ENCODE data around the gene WWOX.
A peak's percentile ranks its signal among the peaks of the same experiment; 100 is the strongest.

Gene WWOX

DNA sequence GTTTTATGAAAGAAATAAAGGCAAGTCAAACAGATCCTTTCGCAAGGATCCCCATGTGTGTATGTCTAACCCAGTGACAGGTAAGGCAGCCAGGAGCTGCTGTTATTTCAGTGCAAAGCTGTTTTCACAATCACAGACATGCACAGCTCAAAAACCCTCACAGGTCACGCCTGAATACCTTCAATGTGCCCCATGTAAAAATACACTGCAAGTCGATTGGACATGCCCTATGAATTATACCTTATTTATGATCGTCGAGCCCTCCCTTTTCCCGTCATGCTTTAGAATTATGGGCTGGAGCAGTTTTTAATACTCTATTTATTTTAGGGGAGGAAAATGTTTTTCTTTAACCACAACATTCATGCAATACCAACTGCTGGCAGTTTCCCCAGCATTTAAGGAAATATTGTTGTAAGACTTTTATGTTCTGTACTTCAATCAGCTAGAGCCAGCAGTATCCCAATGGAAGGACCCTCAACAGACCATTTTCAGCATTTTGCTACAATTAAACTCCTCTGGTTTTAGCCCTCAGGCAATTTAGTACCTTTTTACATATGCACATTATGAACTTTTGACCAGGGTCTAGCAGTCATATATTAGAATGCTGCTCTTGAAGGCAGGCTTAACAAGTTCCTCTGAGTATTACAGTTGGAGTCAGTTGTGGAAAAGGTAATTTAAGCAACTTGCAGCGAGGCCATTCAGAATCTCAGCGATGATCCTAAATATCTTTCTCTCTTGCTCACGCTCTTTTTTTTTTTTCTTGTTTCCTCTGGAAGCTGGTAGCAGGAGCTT, 362.2 kb downstream of the WWOX start:
- Histone ChIP-seq H3K4me1 (ENCODE audit: control insufficient read depth, insufficient read depth, low read length) (no peaks in the 10 kb centered on the region), H3K36me3 (ENCODE audit: control insufficient read depth, insufficient read depth, low read length) (no peaks in the 10 kb centered on the region), H3K27me3 (ENCODE audit: control insufficient read depth, insufficient read depth, low read length) (no peaks in the 10 kb centered on the region), H3K9ac (ENCODE audit: low read depth, low read length) (peak overlapping the region; percentile 10), H3K9me3 (ENCODE audit: control insufficient read depth, insufficient read depth, low read length) (no peaks in the 10 kb centered on the region), H3K4me3 (ENCODE audit: low read depth, low read length) (no peak overlapping the region)

- Histone ChIP-seq H3K36me3 (ENCODE audit: control insufficient read depth, insufficient read depth, low read length) (no peaks in the 10 kb centered on the region), H3K9me3 (ENCODE audit: control insufficient read depth, insufficient read depth, low read length) (no peaks in the 10 kb centered on the region)
These were observed 363.1 kb downstream of the WWOX start for GRCh38 chr16:78462288-78463208.

DNA sequence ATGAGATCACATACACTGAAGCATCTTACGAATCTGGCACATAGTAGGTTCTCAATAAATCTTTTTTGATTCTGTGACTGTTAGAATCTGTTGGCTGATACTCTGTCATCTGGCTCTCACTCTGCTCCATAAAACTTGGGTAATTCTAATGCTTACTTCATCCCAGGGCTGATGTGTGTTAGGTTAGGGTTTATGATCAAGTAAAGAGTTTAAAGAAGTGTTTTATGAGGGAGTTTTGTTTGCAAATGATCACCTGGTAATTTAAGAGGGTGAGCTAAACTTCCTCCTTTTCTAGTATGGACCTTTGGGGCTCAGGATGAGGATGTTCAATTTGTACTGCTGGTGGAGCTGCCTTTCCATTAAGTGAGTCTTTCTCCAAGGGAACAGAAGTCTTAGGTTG, 364.1 kb downstream of the WWOX start:
- H3K9me3 ChIP-seq (ENCODE audit: control insufficient read depth, insufficient read depth, low read length), result no peaks in the 10 kb centered on the region
- no peaks in the 10 kb centered on the region for H3K4me1 ChIP-seq (ENCODE audit: control insufficient read depth, insufficient read depth, low read length)
- H3K4me3 ChIP-seq (ENCODE audit: low read depth, low read length), result no peak overlapping the region
- no peak overlapping the region for H3K9ac ChIP-seq (ENCODE audit: low read depth, low read length)
- H3K27me3 ChIP-seq (ENCODE audit: control insufficient read depth, insufficient read depth, low read length), result no peaks in the 10 kb centered on the region
- H3K36me3 ChIP-seq (ENCODE audit: control insufficient read depth, insufficient read depth, low read length), result no peaks in the 10 kb centered on the region

More at GRCh38 chr16:78462288-78463208, 363.1 kb downstream of the WWOX start:
- no peaks in the 10 kb centered on the region for H3K27me3 ChIP-seq (ENCODE audit: control insufficient read depth, insufficient read depth, low read length)
- H3K4me1 ChIP-seq (ENCODE audit: control insufficient read depth, insufficient read depth, low read length), result no peaks in the 10 kb centered on the region
- H3K4me3 ChIP-seq (ENCODE audit: low read depth, low read length), result no peak overlapping the region
- H3K9ac ChIP-seq (ENCODE audit: low read depth, low read length), result no peak overlapping the region

GRCh38 chr16:78464833-78465232, 365.4 kb downstream of the WWOX start:
- H3K9me3 ChIP-seq (ENCODE audit: control insufficient read depth, insufficient read depth, low read length), result no peaks in the 10 kb centered on the region
- no peaks in the 10 kb centered on the region for H3K36me3 ChIP-seq (ENCODE audit: control insufficient read depth, insufficient read depth, low read length)
- no peaks in the 10 kb centered on the region for H3K4me1 ChIP-seq (ENCODE audit: control insufficient read depth, insufficient read depth, low read length)
- no peaks in the 10 kb centered on the region for H3K27me3 ChIP-seq (ENCODE audit: control insufficient read depth, insufficient read depth, low read length)
- H3K4me3 ChIP-seq (ENCODE audit: low read depth, low read length), result no peak overlapping the region
- no peak overlapping the region for H3K9ac ChIP-seq (ENCODE audit: low read depth, low read length)

DNA sequence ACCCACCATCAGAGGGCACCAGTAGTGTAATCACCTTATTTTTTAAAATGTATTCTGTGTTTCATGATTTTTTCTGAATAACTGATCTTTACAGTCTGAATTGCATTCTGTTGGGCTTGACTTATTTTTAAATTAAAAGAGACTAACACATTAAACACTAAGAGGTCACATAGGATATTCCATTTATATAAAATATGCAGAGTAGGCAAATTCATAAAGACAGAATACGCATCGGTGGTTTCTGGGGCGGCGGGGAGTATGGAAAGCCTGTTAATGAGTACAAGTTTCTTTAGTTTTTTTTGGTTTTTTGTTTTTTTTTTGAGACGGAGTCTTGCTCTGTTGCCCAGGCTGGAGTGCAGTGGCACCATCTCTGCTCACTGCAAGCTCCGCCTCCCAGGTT, 366.3 kb downstream of the WWOX start:
- H3K4me1 ChIP-seq (ENCODE audit: control insufficient read depth, insufficient read depth, low read length), result no peaks in the 10 kb centered on the region
- H3K27me3 ChIP-seq (ENCODE audit: control insufficient read depth, insufficient read depth, low read length), result no peaks in the 10 kb centered on the region
- H3K9me3 ChIP-seq (ENCODE audit: control insufficient read depth, insufficient read depth, low read length), result no peaks in the 10 kb centered on the region
- no peak overlapping the region for H3K4me3 ChIP-seq (ENCODE audit: low read depth, low read length)
- no peaks in the 10 kb centered on the region for H3K36me3 ChIP-seq (ENCODE audit: control insufficient read depth, insufficient read depth, low read length)
- H3K9ac ChIP-seq (ENCODE audit: low read depth, low read length), result no peak overlapping the region

- H3K9me3 ChIP-seq (ENCODE audit: control insufficient read depth, insufficient read depth, low read length), result no peaks in the 10 kb centered on the region
- no peaks in the 10 kb centered on the region for H3K36me3 ChIP-seq (ENCODE audit: control insufficient read depth, insufficient read depth, low read length)
- H3K4me1 ChIP-seq (ENCODE audit: control insufficient read depth, insufficient read depth, low read length), result no peaks in the 10 kb centered on the region
- no peak overlapping the region for H3K9ac ChIP-seq (ENCODE audit: low read depth, low read length)
- H3K27me3 ChIP-seq (ENCODE audit: control insufficient read depth, insufficient read depth, low read length), result no peaks in the 10 kb centered on the region
- no peak overlapping the region for H3K4me3 ChIP-seq (ENCODE audit: low read depth, low read length)
These were observed 370.3 kb downstream of the WWOX start for GRCh38 chr16:78469787-78470186.

- peaks cover under 1% of the 10 kb centered on the region for H3K4me1 ChIP-seq (ENCODE audit: control insufficient read depth, insufficient read depth, low read length)
- no peaks in the 10 kb centered on the region for H3K27me3 ChIP-seq (ENCODE audit: control insufficient read depth, insufficient read depth, low read length)
- no peaks in the 10 kb centered on the region for H3K9me3 ChIP-seq (ENCODE audit: control insufficient read depth, insufficient read depth, low read length)
- H3K9ac ChIP-seq (ENCODE audit: low read depth, low read length), result no peak overlapping the region
- H3K4me3 ChIP-seq (ENCODE audit: low read depth, low read length), result no peak overlapping the region
- H3K36me3 ChIP-seq (ENCODE audit: control insufficient read depth, insufficient read depth, low read length), result no peaks in the 10 kb centered on the region
These were observed 373.7 kb downstream of the WWOX start for GRCh38 chr16:78473031-78473699.

DNA sequence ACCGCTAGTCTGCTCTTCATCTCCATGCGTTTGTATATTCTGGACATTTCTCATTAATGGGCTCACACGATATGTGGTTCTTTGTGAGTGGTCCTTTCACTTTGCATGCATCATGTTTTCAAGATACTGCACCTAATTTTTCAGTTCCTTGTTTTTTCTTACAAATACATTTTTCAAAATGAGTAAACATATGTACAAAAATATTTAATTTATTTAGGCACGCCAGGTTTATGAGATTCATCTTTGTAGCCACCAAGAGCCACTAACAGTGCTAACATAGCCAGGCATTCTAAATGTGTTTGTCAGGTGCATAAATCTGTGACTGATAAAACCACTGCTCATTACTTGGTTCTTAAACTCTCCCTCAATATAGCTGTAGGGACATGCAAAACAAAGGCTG, 375.3 kb downstream of the WWOX start:
- Histone ChIP-seq H3K4me1 (ENCODE audit: control insufficient read depth, insufficient read depth, low read length) (peaks cover 10% of the 10 kb centered on the region), H3K9ac (ENCODE audit: low read depth, low read length) (no peak overlapping the region), H3K4me3 (ENCODE audit: low read depth, low read length) (no peak overlapping the region), H3K9me3 (ENCODE audit: control insufficient read depth, insufficient read depth, low read length) (no peaks in the 10 kb centered on the region), H3K36me3 (ENCODE audit: control insufficient read depth, insufficient read depth, low read length) (no peaks in the 10 kb centered on the region), H3K27me3 (ENCODE audit: control insufficient read depth, insufficient read depth, low read length) (no peaks in the 10 kb centered on the region)

GRCh38 chr16:78476615-78477014, 377.2 kb downstream of the WWOX start:
- Histone ChIP-seq H3K4me1 (ENCODE audit: control insufficient read depth, insufficient read depth, low read length) (peaks cover 10% of the 10 kb centered on the region), H3K9me3 (ENCODE audit: control insufficient read depth, insufficient read depth, low read length) (no peaks in the 10 kb centered on the region), H3K9ac (ENCODE audit: low read depth, low read length) (no peak overlapping the region), H3K4me3 (ENCODE audit: low read depth, low read length) (no peak overlapping the region), H3K27me3 (ENCODE audit: control insufficient read depth, insufficient read depth, low read length) (no peaks in the 10 kb centered on the region), H3K36me3 (ENCODE audit: control insufficient read depth, insufficient read depth, low read length) (no peaks in the 10 kb centered on the region)

DNA sequence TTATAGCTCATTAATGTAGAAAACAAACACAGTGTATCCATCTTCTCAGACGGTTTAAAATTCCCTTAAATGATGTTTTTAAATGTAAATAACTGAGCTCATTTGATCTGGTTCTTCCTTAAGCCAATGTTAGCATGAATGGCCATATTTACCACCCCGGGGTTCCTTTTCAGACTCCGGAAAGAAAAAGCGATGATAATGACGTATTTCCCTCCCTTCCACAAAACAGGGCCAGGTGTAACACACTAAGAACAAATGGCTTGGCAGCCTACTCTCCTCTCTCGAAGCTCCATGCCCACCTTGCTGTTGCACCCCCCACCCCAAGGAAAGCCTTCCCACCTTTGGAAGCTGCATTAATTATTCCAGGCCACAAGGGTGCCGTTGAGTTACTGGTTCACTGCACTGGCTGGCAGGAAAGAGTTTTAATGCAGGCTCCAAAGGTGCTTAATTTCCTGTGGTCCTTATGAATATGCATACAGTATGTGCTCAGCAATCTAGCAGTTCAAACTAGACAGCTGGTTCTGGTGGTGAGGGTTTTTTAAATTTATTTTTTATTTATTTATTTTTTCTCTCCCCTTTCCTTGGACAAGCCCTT, 378.9 kb downstream of the WWOX start:
- no peak overlapping the region for H3K9ac ChIP-seq (ENCODE audit: low read depth, low read length)
- no peak overlapping the region for H3K4me3 ChIP-seq (ENCODE audit: low read depth, low read length)
- H3K9me3 ChIP-seq (ENCODE audit: control insufficient read depth, insufficient read depth, low read length), result no peaks in the 10 kb centered on the region
- H3K27me3 ChIP-seq (ENCODE audit: control insufficient read depth, insufficient read depth, low read length), result no peaks in the 10 kb centered on the region
- no peaks in the 10 kb centered on the region for H3K36me3 ChIP-seq (ENCODE audit: control insufficient read depth, insufficient read depth, low read length)
- peaks cover 10% of the 10 kb centered on the region for H3K4me1 ChIP-seq (ENCODE audit: control insufficient read depth, insufficient read depth, low read length)

DNA sequence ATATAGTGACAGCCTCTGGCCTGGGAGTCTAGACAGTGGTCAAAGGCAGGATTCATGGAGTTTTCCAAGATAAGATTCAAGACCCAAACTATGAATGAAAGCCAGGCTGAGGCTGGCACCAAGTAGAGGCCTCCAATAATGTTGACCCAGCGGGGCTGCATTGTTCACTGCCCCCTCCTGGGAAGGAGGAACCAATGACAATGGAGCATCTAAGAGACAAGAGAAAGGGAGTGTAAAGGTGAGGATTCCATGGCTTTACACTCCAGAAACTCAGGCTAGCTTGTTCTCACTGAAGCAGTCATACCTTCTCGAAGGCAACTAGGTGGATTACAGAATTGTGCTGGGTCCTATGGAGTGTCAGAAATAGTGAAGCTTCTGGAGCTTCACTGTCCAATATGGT, 380.3 kb downstream of the WWOX start:
- no peak overlapping the region for H3K4me3 ChIP-seq (ENCODE audit: low read depth, low read length)
- peaks cover 10% of the 10 kb centered on the region for H3K4me1 ChIP-seq (ENCODE audit: control insufficient read depth, insufficient read depth, low read length)
- H3K36me3 ChIP-seq (ENCODE audit: control insufficient read depth, insufficient read depth, low read length), result no peaks in the 10 kb centered on the region
- no peaks in the 10 kb centered on the region for H3K27me3 ChIP-seq (ENCODE audit: control insufficient read depth, insufficient read depth, low read length)
- no peak overlapping the region for H3K9ac ChIP-seq (ENCODE audit: low read depth, low read length)
- no peaks in the 10 kb centered on the region for H3K9me3 ChIP-seq (ENCODE audit: control insufficient read depth, insufficient read depth, low read length)
